HepG2 (cell line): Measurements from ENCODE around the gene AGMO. TPM values are rescaled to one million over a fixed set of nuclear protein-coding genes. Genes with fewer than 3 reads are reported as not detected.

Experiments
- ATAC-seq: fragments of 200-7000 bp; cut with Tn5 transposase; 3 replicates; pipeline ENCODE4 v1.9.1; 2020; ENCODE audit warnings: mild to moderate bottlenecking, moderate library complexity
- BruUV-seq: library from RNA; stranded (reverse); fragments of 400-500 nt; replicated peaks from 2 replicates; lab custom pipeline; 2021; lab: Mats Ljungman, UMichigan
- CTCF ChIA-PET: fragments of 300-600 bp; formaldehyde crosslinking; extraction: SDS; loops from one replicate; lab custom pipeline; 2021; ENCODE audit warnings: low total read pairs, inconsistent platforms, low intra/inter-chr PET ratio; lab: Yijun Ruan, JAX
- POLR2A ChIA-PET: fragments of 350-600 bp; sonication (Branson Sonifier 250); formaldehyde crosslinking; loops from one replicate; lab custom pipeline; 2020; ENCODE audit warnings: antibody characterized with exemption, inconsistent platforms; lab: Yijun Ruan, JAX
- DNase-seq: peaks from one replicate; pipeline ENCODE4 v3.0.0-alpha.2; 2015; ENCODE audit warnings: low spot score
- FAIRE-seq: peaks from 3 replicates; lab custom pipeline; 2011; peaks lifted over from hg19 to GRCh38; lab: Jason Lieb, UNC
- H2AFZ ChIP-seq: one replicate; pipeline ENCODE4 v1.6.1; 2011; ENCODE audit warnings: low read length, inconsistent platforms
- H3K27ac ChIP-seq: fragments of 300-600 bp; 3 replicates; pipeline ENCODE4 v1.8.0; 2011; ENCODE audit warnings: mixed run types, mild to moderate bottlenecking, mixed read lengths, low read length, inconsistent platforms; ENCODE audit not compliant: insufficient read depth; ENCODE audit errors: extremely low read length
- H3K27me3 ChIP-seq, 2 experiments: fragments of 200-600 bp in 1 of 2; 2 replicates in 1 of 2; 3 replicates in 1 of 2; pipeline versions ENCODE4 v1.6.0 to v1.8.0; 2011; ENCODE audit warnings: low read length in 2 of 2, mild to moderate bottlenecking in 2 of 2, moderate library complexity in 2 of 2, inconsistent platforms in 1 of 2; ENCODE audit not compliant: insufficient read depth in 2 of 2, control insufficient read depth in 1 of 2
- H3K36me3 ChIP-seq, 2 experiments: fragments of 200-600 bp in 1 of 2; replicated peaks in 1 of 2; 2 replicates in 1 of 2; 3 replicates in 1 of 2; pipeline versions ENCODE4 v1.5.1 to v1.8.0; 2011; ENCODE audit warnings: low read length in 2 of 2, inconsistent platforms in 1 of 2; ENCODE audit not compliant: insufficient read depth in 2 of 2, control insufficient read depth in 1 of 2
- H3K4me1 ChIP-seq: 2 replicates; pipeline ENCODE4 v1.5.1; 2012; ENCODE audit warnings: low read length, inconsistent platforms; ENCODE audit not compliant: insufficient read depth
- H3K4me2 ChIP-seq: 2 replicates; pipeline ENCODE4 v1.6.0; 2011; ENCODE audit warnings: low read depth, low read length, inconsistent platforms
- H3K4me3 ChIP-seq, 3 experiments: fragments of 200-600 bp in 1 of 3; sonication (generic), shearing (Covaris generic) in 1 of 3; replicated peaks in 1 of 3; 2 replicates each; pipeline ENCODE4 v1.5.1; 2011 to 2016; ENCODE audit warnings: low read length in 3 of 3, inconsistent platforms in 2 of 3, low read depth in 2 of 3, mild to moderate bottlenecking in 2 of 3, control low read depth in 1 of 3, mixed read lengths in 1 of 3; ENCODE audit not compliant: insufficient read depth in 1 of 3
- H3K79me2 ChIP-seq: one replicate; pipeline ENCODE4 v1.6.1; 2011; ENCODE audit warnings: low read length, inconsistent platforms; ENCODE audit not compliant: insufficient read depth
- H3K9ac ChIP-seq: 2 replicates; pipeline ENCODE4 v1.6.0; 2011; ENCODE audit warnings: mild to moderate bottlenecking, low read depth, low read length, inconsistent platforms; ENCODE audit not compliant: insufficient read depth
- H3K9me3 ChIP-seq: 2 replicates; pipeline ENCODE4 v1.5.1; 2012; ENCODE audit warnings: mild to moderate bottlenecking, low read length
- H4K20me1 ChIP-seq: 2 replicates; pipeline ENCODE4 v1.6.0; 2011; ENCODE audit warnings: inconsistent platforms, mild to moderate bottlenecking, low read length, moderate library complexity; ENCODE audit not compliant: insufficient read depth
- CHD2 ChIP-seq: IDR thresholded peaks from 2 replicates; pipeline ENCODE4 v1.6.1; 2011; ENCODE audit warnings: low read depth, low read length, improper control_type of control experiment
- MTERF4 ChIP-seq: sonication (generic); formaldehyde crosslinking; IDR thresholded peaks from 2 replicates; pipeline ENCODE4 v1.8.0; 2023; ENCODE audit warnings: mild to moderate bottlenecking, missing genetic modification reagents
- NFATC3 ChIP-seq: sonication (generic); formaldehyde crosslinking; IDR thresholded peaks from 2 replicates; pipeline ENCODE4 v1.5.1; 2020; ENCODE audit warnings: mild to moderate bottlenecking, missing genetic modification reagents
- PAXIP1 ChIP-seq: sonication (generic); formaldehyde crosslinking; conservative IDR thresholded peaks from 2 replicates; pipeline ENCODE4 v1.4.0; 2020; ENCODE audit warnings: mild to moderate bottlenecking, missing genetic modification reagents, moderate library complexity
- TEAD3 ChIP-seq: optimal IDR thresholded peaks from 2 replicates; pipeline ENCODE3; 2016; ENCODE audit warnings: borderline replicate concordance
- THYN1 ChIP-seq: sonication (generic); formaldehyde crosslinking; IDR thresholded peaks from 2 replicates; pipeline ENCODE4 v1.8.1; 2023; ENCODE audit warnings: low read depth, mild to moderate bottlenecking, moderate library complexity, missing genetic modification reagents, borderline replicate concordance
- ZBTB3 ChIP-seq: sonication (generic); formaldehyde crosslinking; IDR thresholded peaks from 2 replicates; pipeline ENCODE4 v1.4.0; 2020; ENCODE audit warnings: low read depth, mild to moderate bottlenecking, moderate library complexity, missing genetic modification reagents, borderline replicate concordance
- ZIK1 ChIP-seq: sonication (generic); formaldehyde crosslinking; IDR thresholded peaks from 2 replicates; pipeline ENCODE4 v1.5.0; 2020; ENCODE audit warnings: mild to moderate bottlenecking, low read depth, missing genetic modification reagents, borderline replicate concordance
- ZNF205 ChIP-seq: IDR thresholded peaks from 2 replicates; pipeline ENCODE4 v1.6.1; 2018; ENCODE audit warnings: missing biosample characterization, missing genetic modification reagents
- ZNF382 ChIP-seq: sonication (generic); formaldehyde crosslinking; IDR thresholded peaks from 2 replicates; pipeline ENCODE4 v1.5.0; 2020; ENCODE audit warnings: missing genetic modification reagents, mild to moderate bottlenecking, borderline replicate concordance
- ZNF383 ChIP-seq: sonication (generic); formaldehyde crosslinking; IDR thresholded peaks from 2 replicates; pipeline ENCODE4 v1.4.0; 2020; ENCODE audit warnings: missing genetic modification reagents, mild to moderate bottlenecking, borderline replicate concordance
- WGBS: methylation state at CpG from one replicate; pipeline ENCODE4 v1.1.6; 2017; ENCODE audit warnings: low lambda C conversion rate; 5-methylcytosine and 5-hydroxymethylcytosine counted together
- in situ Hi-C: cut with HindIII; loops from 2 replicates; pipeline ENCODE4 v1.10.0; 2017; ENCODE audit warnings: low pct_unique_long_range_greater_than_20kb; ENCODE audit not compliant: extremely low pct_ligation_motif_present
- intact Hi-C: fragments of 100-400 bp; cut with micrococcal nuclease; formaldehyde crosslinking; loops from one replicate; pipeline ENCODE4 v1.10.0; 2022; ENCODE audit not compliant: unreplicated experiment
- polyA plus RNA-seq, 8 experiments: library from polyadenylated mRNA; depleted of rRNA in 3 of 8; stranded (reverse) in 7 of 8; unstranded in 1 of 8; fragments of >200 nt; fragmentation: Illumina TruSeq in 4 of 8; extraction: Trizol in 4 of 8; gene quantifications; 2 replicates each; pipeline versions ENCODE4 v1.2.1 to v1.2.3, GENCODE V29; 2011 to 2016; ENCODE audit warnings: low read depth in 4 of 8, missing spikeins in 1 of 8, mixed read lengths in 1 of 8; ENCODE audit not compliant: insufficient read depth in 1 of 8
- total RNA-seq, 5 experiments: library from RNA; depleted of rRNA; stranded (reverse); fragments of >200 nt; fragmentation: Illumina TruSeq; extraction: Trizol; gene quantifications; 2 replicates each; pipeline ENCODE4 v1.2.3, GENCODE V29; 2016; ENCODE audit warnings: low read depth in 1 of 5

Gene AGMO
- total and polyA plus RNA-seq, 2 of the 13 experiments (the other 11 are each of a cell fraction or from before 2014, with no cell fraction given), result 0.22 to 0.50 TPM

GRCh38 chr7:15370441-15370840 lies 191.4 kb downstream of the AGMO start:
- Histone ChIP-seq H3K27me3 (no peaks in the 10 kb centered on the region), H3K9me3 (peaks cover 63% of the 10 kb centered on the region), H2AFZ (no peak overlapping the region), H3K4me2 (no peak overlapping the region), H3K9ac (no peak overlapping the region), H3K36me3 (no peaks in the 10 kb centered on the region), H3K27ac (no peak overlapping the region), H3K4me3 (no peak overlapping the region), H3K79me2 (no peaks in the 10 kb centered on the region), H3K4me1 (no peaks in the 10 kb centered on the region), H4K20me1 (no peaks in the 10 kb centered on the region)
- in situ Hi-C loops, result no loop called here
- CTCF ChIA-PET, result no interaction called here
- intact Hi-C loops, result loop anchor here (10.0 kb wide), 1 partner anchor 1294 kb away; no protein-coding TSS in a partner anchor
- POLR2A ChIA-PET, result no interaction called here
- WGBS, result 41% methylated on average over 1 of the region's 1 CpG
- FAIRE-seq (no peak), DNase-seq (no peak), ATAC-seq (no peak)
- BruUV-seq, result no TSS peak
- no peak for TF ChIP-seq TEAD3 (CRISPR knock-in tag)
- TF ChIP-seq PAXIP1, result no peak
- TF ChIP-seq ZNF383 (CRISPR knock-in tag), result no peak
- no peak for TF ChIP-seq NFATC3 (CRISPR knock-in tag)
- no peak for TF ChIP-seq MTERF4 (CRISPR knock-in tag)
- TF ChIP-seq ZNF382 (CRISPR knock-in tag), result no peak
- TF ChIP-seq CHD2, result no peak
- TF ChIP-seq ZBTB3 (CRISPR knock-in tag), result no peak
- no peak for TF ChIP-seq ZNF205 (CRISPR knock-in tag)
- no peak for TF ChIP-seq ZIK1 (CRISPR knock-in tag)
- no peak for TF ChIP-seq THYN1 (CRISPR knock-in tag)
